LHCN-M2 (cell line): Measurements from ENCODE around the gene TMEM106C. TPM values are rescaled to one million over a fixed set of nuclear protein-coding genes. Genes with fewer than 3 reads are reported as not detected.

ENCODE experiments used
- DNase-seq: peaks from one replicate; pipeline ENCODE4 v3.0.0-alpha.2; 2012; ENCODE audit warnings: low read depth
- total RNA-seq: library from RNA; depleted of rRNA; stranded (reverse); fragments of >200 nt; gene quantifications from 2 replicates; pipeline ENCODE4 v1.2.3, GENCODE V29; 2014; rRNA removed

Gene TMEM106C
- total RNA-seq, 1 experiment from 2014 or later: 146 TPM

DNA sequence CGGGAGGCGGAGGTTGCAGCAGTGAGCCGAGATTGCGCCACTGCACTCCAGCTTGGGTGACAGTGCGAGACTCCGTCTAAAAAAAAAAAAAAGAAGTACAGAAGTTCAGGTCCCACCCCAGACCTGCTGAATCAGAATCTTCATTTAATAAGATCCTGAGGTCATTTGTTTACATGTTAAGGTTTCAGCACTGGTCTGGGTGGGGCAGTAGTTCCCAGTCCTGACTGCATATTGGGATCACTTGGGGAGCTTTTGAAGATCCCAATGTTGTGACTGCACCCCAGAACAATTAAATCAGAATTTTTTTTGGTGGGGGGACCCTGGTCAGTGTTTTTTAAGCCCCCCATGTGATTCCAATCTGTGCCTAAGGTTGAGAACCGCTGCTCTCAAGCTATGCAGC is 52.6 kb downstream of the TMEM106C start:
- DNase-seq: no peak

DNA sequence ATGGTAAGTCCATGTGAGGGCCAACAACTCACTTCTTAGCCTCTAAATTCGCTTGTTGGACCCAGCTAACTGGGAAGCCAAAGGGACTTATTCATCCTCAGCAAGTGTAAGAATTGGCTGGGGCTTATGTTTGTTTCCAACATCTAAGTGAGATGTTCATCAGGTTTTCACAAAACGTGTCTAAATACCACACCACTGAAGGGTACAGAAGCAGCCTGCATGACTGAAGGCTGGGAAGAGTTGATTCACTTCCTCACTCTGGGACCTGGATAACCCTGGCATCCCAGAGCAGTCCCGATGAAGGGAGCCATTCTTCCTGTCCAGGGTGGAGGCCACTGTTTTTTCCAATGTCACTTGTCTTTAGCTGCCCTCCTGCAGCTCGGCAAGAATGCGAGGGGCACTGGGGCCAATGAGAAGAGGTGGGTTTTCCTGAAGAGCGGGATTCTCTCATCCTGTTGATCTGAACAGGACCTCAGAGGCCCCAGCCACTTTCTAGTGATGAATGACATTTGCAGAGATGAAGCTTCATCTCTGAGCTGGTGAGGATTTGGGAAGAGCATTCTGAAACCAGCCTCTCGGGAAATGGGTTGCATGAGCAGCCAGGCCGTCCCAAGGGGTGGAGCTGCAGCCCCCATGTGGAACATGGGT is 53.1 kb downstream of the TMEM106C start:
- DNase-seq: no peak

DNA sequence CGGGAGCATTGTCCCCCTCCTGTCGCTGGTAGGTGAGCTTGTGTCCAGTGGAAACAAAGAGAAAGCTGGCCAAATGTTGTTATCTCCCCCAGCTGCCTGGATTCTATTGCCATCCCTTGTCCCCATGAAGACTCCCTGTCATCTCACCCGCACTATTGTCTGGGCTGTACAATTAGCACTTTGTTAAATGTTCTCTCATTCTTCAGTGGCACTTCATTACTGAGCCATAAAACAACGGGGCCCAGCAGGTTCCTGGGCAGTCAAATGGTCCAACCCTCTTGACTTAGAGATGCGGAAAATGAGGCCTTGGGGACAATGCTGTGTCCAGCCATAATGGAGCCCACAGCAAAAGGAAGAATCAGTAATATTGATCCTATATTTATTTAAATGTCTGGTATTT is 54.1 kb downstream of the TMEM106C start:
- no peak for DNase-seq

DNA sequence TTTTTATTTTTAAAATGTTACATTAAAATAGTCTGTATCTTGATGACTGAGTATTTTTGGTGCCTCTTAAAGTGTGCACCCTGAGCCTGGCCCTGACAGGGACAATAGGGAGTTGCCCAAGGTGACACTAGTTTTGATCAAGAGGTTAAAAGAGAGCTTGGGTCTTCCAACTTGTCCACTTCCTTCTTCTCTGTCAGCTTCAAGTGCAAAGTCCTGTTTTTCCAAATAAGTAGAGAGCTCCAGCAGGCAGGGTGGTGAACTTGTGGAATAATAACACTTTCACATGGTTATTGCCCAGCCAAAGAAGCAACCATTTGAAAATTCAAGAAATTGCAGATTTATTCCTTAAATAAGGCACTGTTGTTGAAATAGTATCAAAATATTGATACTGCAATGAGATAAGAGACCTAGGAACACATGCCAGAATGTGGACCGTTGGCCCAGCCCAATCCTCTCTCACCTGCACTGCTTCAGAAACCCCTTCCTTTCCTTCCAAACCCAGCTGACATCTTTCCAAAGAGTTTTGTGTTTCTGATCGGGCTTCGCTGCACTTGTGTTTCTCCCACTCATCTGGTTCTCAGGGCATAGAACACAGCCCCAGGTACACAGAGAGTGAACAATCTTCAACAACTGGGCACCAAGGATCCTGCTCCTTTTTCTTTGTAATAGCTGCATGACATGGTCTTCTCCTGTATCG is 54.7 kb downstream of the TMEM106C start:
- no peak for DNase-seq

Other genes starting within 250 kb of the TMEM106C start
- 0.51 and 0.63 TPM in 2 replicates for gene ENDOU, start 238.1 kb upstream of the TMEM106C start, total RNA-seq
- gene RAPGEF3, start 204.7 kb upstream of the TMEM106C start, total RNA-seq: 0.96 and 1.8 TPM in 2 replicates
- gene SLC48A1, start 190.4 kb upstream of the TMEM106C start, total RNA-seq: 3.3 and 6.1 TPM in 2 replicates
- gene HDAC7, start 143.7 kb upstream of the TMEM106C start, total RNA-seq: 26.3 and 27.1 TPM in 2 replicates
- 5.8 and 5.9 TPM in 2 replicates for gene VDR, start 58.6 kb upstream of the TMEM106C start, total RNA-seq
- not detected in 2 replicates for gene COL2A1, start 40.9 kb downstream of the TMEM106C start, total RNA-seq
- 17.7 and 22.0 TPM in 2 replicates for gene SENP1, start 142.5 kb downstream of the TMEM106C start, total RNA-seq
- 64.9 and 81.9 TPM in 2 replicates for gene PFKM, start 155.8 kb downstream of the TMEM106C start, total RNA-seq
- gene ASB8, start 193.9 kb downstream of the TMEM106C start, total RNA-seq: 19.0 and 23.6 TPM in 2 replicates
- 0.26 and 0.57 TPM in 2 replicates for gene CCDC184, start 220.0 kb downstream of the TMEM106C start, total RNA-seq
- not detected in 2 replicates for gene OR10AD1, start 239.7 kb downstream of the TMEM106C start, total RNA-seq